Mesendoderm (in vitro differentiated cells): Measurements from ENCODE around the gene FLYWCH1.

Source experiments
- DNase-seq: peaks from one replicate; pipeline ENCODE4 v3.0.0; 2013
- H2AK5ac ChIP-seq: 2 replicates; pipeline ENCODE4 v1.6.1; 2013; ENCODE audit warnings: low read length, inconsistent platforms
- H2BK120ac ChIP-seq: 2 replicates; pipeline ENCODE4 v1.6.1; 2013; ENCODE audit warnings: low read depth, mild to moderate bottlenecking, low read length, moderate library complexity, mixed read lengths
- H2BK15ac ChIP-seq: replicated peaks from 2 replicates; pipeline ENCODE4 v1.6.1; 2013; ENCODE audit warnings: low read depth, mild to moderate bottlenecking, moderate library complexity
- H2BK5ac ChIP-seq: 2 replicates; pipeline ENCODE4 v1.6.1; 2013; ENCODE audit warnings: low read length, inconsistent platforms
- H3K18ac ChIP-seq: 2 replicates; pipeline ENCODE4 v1.6.1; 2013; ENCODE audit warnings: mild to moderate bottlenecking, low read length, mixed read lengths
- H3K23ac ChIP-seq: one replicate; pipeline ENCODE4 v1.6.1; 2013; ENCODE audit warnings: low read length
- H3K27ac ChIP-seq: 2 replicates; pipeline ENCODE4 v1.5.1; 2013; ENCODE audit warnings: low read depth, mild to moderate bottlenecking, inconsistent platforms, low read length, moderate library complexity
- H3K27me3 ChIP-seq: 2 replicates; pipeline ENCODE4 v1.6.1; 2013; ENCODE audit warnings: low read length, control low read depth, mild to moderate bottlenecking, inconsistent platforms; ENCODE audit not compliant: insufficient read depth, poor library complexity
- H3K36me3 ChIP-seq: 2 replicates; pipeline ENCODE4 v1.6.1; 2013; ENCODE audit warnings: low read length, inconsistent platforms; ENCODE audit not compliant: control insufficient read depth, insufficient read depth
- H3K4ac ChIP-seq: one replicate; pipeline ENCODE4 v1.6.1; 2013; ENCODE audit warnings: low read depth, mild to moderate bottlenecking, low read length, moderate library complexity
- H3K4me1 ChIP-seq: 2 replicates; pipeline ENCODE4 v1.6.1; 2013; ENCODE audit warnings: low read depth, low read length, inconsistent platforms; ENCODE audit not compliant: control insufficient read depth
- H3K4me2 ChIP-seq: 2 replicates; pipeline ENCODE4 v1.6.1; 2013; ENCODE audit warnings: low read length
- H3K4me3 ChIP-seq: 2 replicates; pipeline ENCODE4 v1.5.1; 2013; ENCODE audit warnings: mild to moderate bottlenecking, low read length
- H3K56ac ChIP-seq: one replicate; pipeline ENCODE4 v1.6.1; 2013; ENCODE audit warnings: low read length
- H3K79me1 ChIP-seq: 2 replicates; pipeline ENCODE4 v1.6.1; 2013; ENCODE audit warnings: low read length, inconsistent platforms
- H3K79me2 ChIP-seq: 2 replicates; pipeline ENCODE4 v1.6.1; 2013; ENCODE audit warnings: mild to moderate bottlenecking, low read length; ENCODE audit not compliant: control insufficient read depth, insufficient read depth
- H3K9ac ChIP-seq: 2 replicates; pipeline ENCODE4 v1.6.1; 2013; ENCODE audit warnings: low read length, inconsistent platforms
- H4K5ac ChIP-seq: one replicate; pipeline ENCODE4 v1.6.1; 2013; ENCODE audit warnings: low read length
- H4K8ac ChIP-seq: one replicate; pipeline ENCODE4 v1.6.1; 2013; ENCODE audit warnings: low read depth, mild to moderate bottlenecking, control low read depth, low read length, moderate library complexity
- WGBS: extraction: QIAGEN DNeasy Blood & Tissue Kit; methylation state at CpG from one replicate; pipeline ENCODE4 v1.1.7; 2013; ENCODE audit warnings: low lambda C conversion rate, missing lambda C conversion rate; ENCODE audit not compliant: insufficient coverage; ENCODE audit errors: extremely low coverage; 5-methylcytosine and 5-hydroxymethylcytosine counted together

The FLYWCH1 gene

DNA sequence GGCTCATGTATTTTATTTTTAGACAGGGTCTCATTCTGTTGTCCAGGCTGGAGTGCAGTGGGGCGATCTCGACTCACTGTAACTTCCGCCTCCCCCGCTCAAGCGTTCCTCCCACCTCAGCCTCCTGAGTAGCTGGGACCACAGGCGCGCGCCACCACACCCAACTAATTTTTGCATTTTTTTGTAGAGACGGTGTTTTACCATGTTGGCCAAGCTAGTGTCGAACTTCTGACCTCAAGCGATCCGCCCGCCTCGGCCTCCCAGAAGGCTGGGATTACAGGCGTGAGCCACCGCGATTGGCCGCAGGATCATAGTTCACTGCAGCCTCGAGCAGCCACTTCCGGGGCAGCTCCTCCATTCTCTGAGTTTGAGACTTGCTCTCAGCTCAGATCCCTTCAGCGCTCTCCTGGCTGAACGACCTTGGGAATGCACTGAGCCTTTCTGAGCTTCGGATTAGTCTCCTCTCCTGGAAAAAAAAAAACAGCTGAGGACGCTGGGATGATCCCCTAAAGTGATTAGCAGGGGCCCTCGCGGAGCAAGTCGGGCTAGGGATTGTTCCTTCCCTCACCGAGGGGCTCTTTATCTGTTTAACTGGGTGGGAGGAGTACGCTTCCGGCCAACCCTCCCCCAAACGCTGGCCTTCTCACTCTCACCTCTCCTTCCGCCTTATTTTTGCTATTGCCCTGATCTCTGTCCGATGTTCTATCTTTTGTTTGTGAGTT is 69.6 kb downstream of the FLYWCH1 start:
- no peak overlapping the region for H2BK120ac ChIP-seq
- DNase-seq, result peak; percentile 88
- H3K4me1 ChIP-seq, result peaks cover 2% of the 10 kb centered on the region
- H3K27ac ChIP-seq, result peak overlapping the region; percentile 82
- no peak overlapping the region for H2BK15ac ChIP-seq
- H3K23ac ChIP-seq, result peak overlapping the region; percentile 97
- peak overlapping the region; percentile 96 for H3K18ac ChIP-seq
- peaks cover 4% of the 10 kb centered on the region for H3K36me3 ChIP-seq
- no peak overlapping the region for H2AK5ac ChIP-seq
- H3K9ac ChIP-seq, result peak overlapping the region; percentile 97
- peaks cover 11% of the 10 kb centered on the region for H3K79me1 ChIP-seq
- no peaks in the 10 kb centered on the region for H3K27me3 ChIP-seq
- peak overlapping the region; percentile 40 for H2BK5ac ChIP-seq
- no peak overlapping the region for H4K8ac ChIP-seq
- peaks cover 11% of the 10 kb centered on the region for H3K79me2 ChIP-seq
- WGBS, result no CpG with 5 or more reads among the region's 33 CpGs
- H3K4ac ChIP-seq, result peak overlapping the region; percentile 96
- peak overlapping the region; percentile 3 for H3K4me2 ChIP-seq
- H3K4me3 ChIP-seq, result no peak overlapping the region
- H3K56ac ChIP-seq, result peak overlapping the region; percentile 99
- H4K5ac ChIP-seq, result no peak overlapping the region

DNA sequence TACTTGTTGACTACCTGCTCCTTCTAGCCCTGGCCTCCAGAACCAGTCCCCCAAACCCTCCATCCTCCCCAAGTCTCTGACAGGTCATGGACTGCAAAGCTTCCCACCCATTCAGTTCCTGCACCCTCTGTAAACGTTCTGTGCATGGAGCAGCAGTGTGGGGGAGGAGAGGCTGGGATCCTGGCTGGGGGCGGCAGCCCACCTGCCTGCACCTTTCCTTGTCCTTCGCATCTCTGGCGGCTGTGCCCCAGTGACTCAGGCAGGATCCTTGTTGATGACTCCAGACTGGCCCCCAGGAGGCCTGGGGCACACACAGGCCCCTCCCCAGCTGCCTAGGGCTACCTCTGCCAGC is 70.1 kb downstream of the FLYWCH1 start:
- Histone ChIP-seq H3K36me3 (peaks cover 3% of the 10 kb centered on the region), H2AK5ac (no peak overlapping the region), H2BK5ac (peak overlapping the region; percentile 40), H3K27me3 (no peaks in the 10 kb centered on the region), H3K18ac (peak overlapping the region; percentile 15), H3K4me2 (peak overlapping the region; percentile 3), H3K4ac (no peak overlapping the region), H3K79me1 (peaks cover 11% of the 10 kb centered on the region), H3K56ac (peak overlapping the region; percentile 99), H2BK15ac (no peak overlapping the region), H3K79me2 (peaks cover 11% of the 10 kb centered on the region), H3K4me3 (no peak overlapping the region), H3K9ac (peak overlapping the region; percentile 97), H3K4me1 (peaks cover 2% of the 10 kb centered on the region), H2BK120ac (no peak overlapping the region), H4K5ac (no peak overlapping the region), H3K23ac (no peak overlapping the region), H3K27ac (peak overlapping the region; percentile 82), H4K8ac (no peak overlapping the region)
- DNase-seq, result peak; percentile 69
- no CpG with 5 or more reads among the region's 4 CpGs for WGBS

DNA sequence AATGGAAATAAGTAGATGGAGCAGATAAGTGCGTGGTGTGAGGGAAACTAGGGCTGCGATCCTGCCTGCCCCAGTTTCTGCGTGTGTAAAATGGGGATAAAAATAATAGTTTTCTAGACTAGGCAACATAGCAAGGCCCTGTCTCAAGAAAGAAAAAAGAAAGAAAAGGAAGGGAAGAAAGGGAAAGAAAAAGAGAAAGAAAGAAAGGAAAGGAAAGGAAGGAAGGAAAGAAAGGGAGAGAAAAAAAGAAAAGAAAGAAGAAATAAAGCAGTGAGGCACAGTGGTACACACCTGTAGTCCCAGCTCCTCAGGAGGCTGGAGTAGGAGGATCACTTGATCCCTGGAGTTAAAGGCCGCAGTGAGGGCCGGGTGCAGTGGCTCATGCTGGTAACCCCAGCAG is 70.7 kb downstream of the FLYWCH1 start:
- Histone ChIP-seq H3K4me3 (no peak overlapping the region), H3K79me1 (peaks cover 10% of the 10 kb centered on the region), H3K36me3 (peaks cover 2% of the 10 kb centered on the region), H3K27me3 (no peaks in the 10 kb centered on the region), H3K4me2 (no peak overlapping the region), H3K9ac (no peak overlapping the region), H4K8ac (no peak overlapping the region), H3K79me2 (peaks cover 11% of the 10 kb centered on the region), H4K5ac (no peak overlapping the region), H2BK5ac (no peak overlapping the region), H2BK15ac (no peak overlapping the region), H3K23ac (no peak overlapping the region), H3K18ac (no peak overlapping the region), H2AK5ac (no peak overlapping the region), H3K4me1 (peaks cover 2% of the 10 kb centered on the region), H3K56ac (peak overlapping the region; percentile 44), H2BK120ac (no peak overlapping the region), H3K4ac (no peak overlapping the region), H3K27ac (no peak overlapping the region)
- no peak for DNase-seq
- WGBS, result no CpG with 5 or more reads among the region's 5 CpGs

DNA sequence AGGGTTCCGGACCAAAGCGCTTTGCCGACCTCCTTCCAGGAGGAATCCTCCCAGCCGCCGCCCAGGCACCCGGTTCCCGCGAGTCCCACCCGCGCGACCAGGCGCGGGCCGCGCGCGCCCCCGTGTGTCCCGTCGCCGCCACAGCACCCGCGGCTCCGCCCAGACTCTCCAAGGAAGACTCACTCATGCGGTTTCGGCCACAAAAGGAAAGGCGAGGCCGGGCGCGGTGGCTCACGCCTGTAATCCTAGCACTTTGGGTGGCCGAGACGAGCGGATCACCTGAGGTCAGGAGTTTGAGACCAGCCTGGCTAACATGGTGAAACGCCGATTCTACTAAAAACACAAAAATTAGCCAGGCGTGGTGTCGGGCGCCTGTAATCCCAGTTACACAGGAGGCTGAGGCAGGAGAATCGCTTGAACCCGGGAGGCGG is 72.0 kb downstream of the FLYWCH1 start:
- H3K79me2 ChIP-seq, result peaks cover 7% of the 10 kb centered on the region
- H3K4me3 ChIP-seq, result no peak overlapping the region
- peaks cover 6% of the 10 kb centered on the region for H3K79me1 ChIP-seq
- DNase-seq, result peak; percentile 89
- H3K27me3 ChIP-seq, result no peaks in the 10 kb centered on the region
- H3K4ac ChIP-seq, result no peak overlapping the region
- H3K56ac ChIP-seq, result peak overlapping the region; percentile 60
- H3K23ac ChIP-seq, result no peak overlapping the region
- WGBS, result no CpG with 5 or more reads among the region's 42 CpGs
- H3K27ac ChIP-seq, result no peak overlapping the region
- H3K4me2 ChIP-seq, result no peak overlapping the region
- no peak overlapping the region for H2BK15ac ChIP-seq
- H4K8ac ChIP-seq, result no peak overlapping the region
- no peak overlapping the region for H4K5ac ChIP-seq
- peak overlapping the region; percentile 42 for H3K9ac ChIP-seq
- H2BK120ac ChIP-seq, result no peak overlapping the region
- no peak overlapping the region for H2BK5ac ChIP-seq
- H3K36me3 ChIP-seq, result no peaks in the 10 kb centered on the region
- H3K4me1 ChIP-seq, result peaks cover 2% of the 10 kb centered on the region
- H3K18ac ChIP-seq, result no peak overlapping the region
- no peak overlapping the region for H2AK5ac ChIP-seq

DNA sequence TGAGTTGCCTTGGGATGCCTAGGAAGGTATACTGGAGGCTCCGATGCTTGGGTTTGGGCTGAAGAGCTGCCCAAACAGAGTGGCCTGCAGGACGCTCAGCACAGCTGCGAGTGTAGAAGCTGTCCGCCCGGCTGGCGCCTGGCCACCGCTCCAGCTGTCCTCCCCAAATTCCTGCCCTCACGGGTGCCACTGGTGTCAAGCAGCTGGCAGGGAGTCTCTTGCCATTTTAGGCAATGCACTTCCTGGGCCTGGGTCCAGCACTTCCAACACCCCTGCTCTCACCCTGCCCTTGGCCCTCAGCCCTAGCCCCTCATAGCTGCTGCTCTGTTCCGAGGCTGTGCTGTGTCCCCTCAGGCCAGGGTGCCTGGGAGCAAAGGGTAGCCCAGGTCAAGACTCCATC is 73.7 kb downstream of the FLYWCH1 start:
- H2BK120ac ChIP-seq, result no peak overlapping the region
- peak overlapping the region; percentile 15 for H3K56ac ChIP-seq
- H4K8ac ChIP-seq, result no peak overlapping the region
- H3K23ac ChIP-seq, result no peak overlapping the region
- no peak overlapping the region for H3K9ac ChIP-seq
- no peak overlapping the region for H3K4ac ChIP-seq
- H3K27me3 ChIP-seq, result no peaks in the 10 kb centered on the region
- no peaks in the 10 kb centered on the region for H3K79me2 ChIP-seq
- no peak overlapping the region for H2AK5ac ChIP-seq
- peaks cover 2% of the 10 kb centered on the region for H3K4me1 ChIP-seq
- H3K18ac ChIP-seq, result no peak overlapping the region
- H3K79me1 ChIP-seq, result no peaks in the 10 kb centered on the region
- no peak overlapping the region for H2BK5ac ChIP-seq
- no peak overlapping the region for H4K5ac ChIP-seq
- no peaks in the 10 kb centered on the region for H3K36me3 ChIP-seq
- no peak for DNase-seq
- H2BK15ac ChIP-seq, result no peak overlapping the region
- H3K4me3 ChIP-seq, result no peak overlapping the region
- no peak overlapping the region for H3K27ac ChIP-seq
- WGBS, result no CpG with 5 or more reads among the region's 9 CpGs
- no peak overlapping the region for H3K4me2 ChIP-seq

DNA sequence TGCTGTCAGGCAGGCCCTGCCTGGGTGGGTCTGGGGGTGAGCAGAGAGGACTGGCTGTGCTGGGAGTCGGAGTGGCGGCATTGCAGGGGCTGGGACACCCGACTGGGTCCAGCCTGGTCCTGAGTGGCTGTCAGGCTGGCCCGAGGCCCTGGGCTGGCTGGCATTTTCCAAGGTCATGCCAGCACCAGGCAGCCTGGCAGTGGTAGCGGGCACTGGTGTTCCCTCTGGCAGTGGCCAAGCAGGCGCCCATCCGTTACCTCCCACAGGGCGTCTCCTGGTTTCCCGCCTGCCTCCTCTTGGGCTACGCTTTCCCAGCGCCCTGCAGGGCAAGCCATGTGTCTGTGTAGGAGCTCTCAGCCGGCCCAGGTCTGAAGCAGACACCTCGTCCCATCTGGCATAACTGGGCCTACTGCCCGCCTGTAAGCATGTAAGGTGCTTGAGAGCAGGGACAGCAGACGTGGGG is 74.2 kb downstream of the FLYWCH1 start:
- Histone ChIP-seq H3K27me3 (no peaks in the 10 kb centered on the region), H2BK15ac (no peak overlapping the region), H3K4ac (no peak overlapping the region), H3K79me2 (no peaks in the 10 kb centered on the region), H3K4me2 (no peak overlapping the region), H2BK5ac (no peak overlapping the region), H3K56ac (peak overlapping the region; percentile 15), H3K9ac (no peak overlapping the region), H2AK5ac (no peak overlapping the region), H3K23ac (no peak overlapping the region), H3K79me1 (no peaks in the 10 kb centered on the region), H3K36me3 (no peaks in the 10 kb centered on the region), H3K27ac (no peak overlapping the region), H4K8ac (no peak overlapping the region), H4K5ac (no peak overlapping the region), H3K18ac (no peak overlapping the region), H3K4me3 (no peak overlapping the region), H2BK120ac (no peak overlapping the region), H3K4me1 (peaks cover 2% of the 10 kb centered on the region)
- no CpG with 5 or more reads among the region's 15 CpGs for WGBS
- DNase-seq, result no peak
